CD4-positive, alpha-beta T cell treated with Interleukin-2 at 100 ng/mL for 4 hours (primary cell): Measurements from ENCODE around the gene BTG1.
A peak's percentile ranks its signal among the peaks of the same experiment; 100 is the strongest.
"Not testable (repeated sequence)": the region's sequence is repeated elsewhere in the genome, so short reads cannot be mapped to it uniquely, and the experiment has no call there.

Source experiments
- DNase-seq: peaks from one replicate; pipeline ENCODE4 v3.0.0-alpha.2; 2020; ENCODE audit warnings: low spot score

BTG1 gene

DNA sequence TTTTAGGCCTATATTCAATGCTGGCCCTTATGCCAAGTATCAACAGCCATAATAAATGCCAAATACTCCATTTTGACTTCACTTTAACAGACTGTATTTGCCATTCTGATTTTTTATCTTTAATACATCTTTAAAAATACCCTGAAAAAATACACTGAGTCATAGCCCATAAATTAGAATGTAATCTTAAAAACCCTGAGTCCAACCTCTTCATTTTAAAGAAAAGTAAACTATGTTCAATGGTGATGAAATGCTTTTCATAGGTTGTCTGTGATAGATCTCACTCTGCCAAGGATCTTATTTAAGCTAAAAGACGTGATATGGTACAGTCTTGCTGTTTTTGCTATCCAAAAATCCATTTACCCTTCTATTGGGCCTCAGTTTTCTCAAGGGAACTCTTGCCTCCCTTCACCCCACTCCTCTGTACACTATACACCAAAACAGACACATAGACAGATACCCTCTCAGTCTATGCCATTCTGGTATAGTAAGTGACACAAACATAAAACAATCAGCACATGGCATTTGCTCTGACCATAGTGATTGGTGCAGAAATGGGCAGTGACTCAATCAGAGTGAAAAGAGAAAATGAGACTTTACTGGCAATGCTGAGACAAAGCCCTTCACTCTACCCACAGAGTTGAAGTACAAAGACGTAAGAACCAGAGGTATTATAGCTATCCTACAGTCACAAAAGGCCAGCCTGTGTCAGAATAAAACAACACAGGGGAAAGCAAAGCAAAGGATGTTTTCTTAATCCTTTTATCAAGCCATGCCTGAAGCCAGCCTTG lies 49.1 kb downstream of the BTG1 start:
- DNase-seq, result peak; percentile 27

DNA sequence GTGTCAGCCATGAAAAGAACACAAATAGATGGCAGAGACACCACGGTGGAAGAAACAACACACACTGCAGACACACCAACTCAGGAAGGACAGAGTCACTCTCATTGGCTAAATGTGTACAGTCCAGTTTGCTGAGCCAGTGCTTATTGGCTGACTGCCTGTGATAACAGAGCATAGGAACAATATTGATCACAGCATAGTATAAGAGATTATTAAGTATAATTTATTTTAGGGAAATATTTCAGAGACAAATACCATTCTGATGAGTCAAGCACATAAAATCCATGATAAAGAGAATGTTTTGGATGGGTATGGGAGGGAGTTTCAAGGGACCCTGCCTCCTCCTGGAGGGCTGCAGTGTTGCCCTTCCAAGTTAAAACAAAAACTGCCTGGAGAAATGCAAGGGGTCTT lies 50.9 kb downstream of the BTG1 start:
- no peak for DNase-seq

DNA sequence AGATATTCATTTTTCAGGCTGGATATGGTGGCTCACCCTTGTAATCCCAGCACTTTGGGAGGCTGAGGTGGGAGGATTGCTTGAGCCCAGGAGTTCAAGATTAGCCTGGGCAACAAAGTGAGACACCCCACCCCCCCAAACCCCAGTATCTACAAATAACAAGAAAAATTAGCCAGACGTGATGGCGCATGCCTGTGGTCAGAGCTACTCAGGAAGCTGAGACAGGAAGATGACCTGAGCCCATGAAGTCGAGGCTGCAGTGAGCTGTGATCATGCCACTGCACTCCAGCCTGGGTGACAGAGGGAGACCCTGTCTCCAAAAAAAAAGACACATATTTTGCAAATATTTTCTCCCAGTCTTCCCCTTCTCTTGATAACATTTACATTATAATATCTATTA lies 51.3 kb downstream of the BTG1 start:
- DNase-seq, result not testable (repeated sequence)
